ENCODE data around the gene HOXA11.

Gene HOXA11

GRCh38 chr7:27170426-27171324, 14.4 kb downstream of the HOXA11 start:
- no peak for TF ChIP-seq CTCF (IDR thresholded peaks at IDR 0.05)

GRCh38 chr7:27169658-27170425, 15.2 kb downstream of the HOXA11 start:
- TF ChIP-seq CTCF (IDR thresholded peaks at IDR 0.05), result no peak

- no peak for TF ChIP-seq CTCF (IDR thresholded peaks at IDR 0.05)
These were observed 16.6 kb downstream of the HOXA11 start for GRCh38 chr7:27168265-27168947.

- no peak for TF ChIP-seq CTCF (IDR thresholded peaks at IDR 0.05)
These were observed 17.1 kb downstream of the HOXA11 start for GRCh38 chr7:27167916-27168264.

GRCh38 chr7:27166531-27167505, 18.2 kb downstream of the HOXA11 start:
- TF ChIP-seq CTCF (IDR thresholded peaks at IDR 0.05), result no peak

GRCh38 chr7:27165996-27166530, 19.0 kb downstream of the HOXA11 start:
- no peak for TF ChIP-seq CTCF (IDR thresholded peaks at IDR 0.05)

All from LNCAP (cell line).